K562 treated with DMSO at 1 percent for 4 hours (cell line): ENCODE results near the gene MARCHF4. TPM values are rescaled to one million over a fixed set of nuclear protein-coding genes. Genes with fewer than 3 reads are reported as not detected.

Source experiments
- total RNA-seq: library from RNA; unstranded; fragments of 300-600 nt; gene quantifications from 2 replicates; pipeline ENCODE4 v1.2.3, GENCODE V29; 2022; ENCODE audit not compliant: insufficient read depth

The MARCHF4 gene
- total RNA-seq, result not detected in 2 replicates

DNA sequence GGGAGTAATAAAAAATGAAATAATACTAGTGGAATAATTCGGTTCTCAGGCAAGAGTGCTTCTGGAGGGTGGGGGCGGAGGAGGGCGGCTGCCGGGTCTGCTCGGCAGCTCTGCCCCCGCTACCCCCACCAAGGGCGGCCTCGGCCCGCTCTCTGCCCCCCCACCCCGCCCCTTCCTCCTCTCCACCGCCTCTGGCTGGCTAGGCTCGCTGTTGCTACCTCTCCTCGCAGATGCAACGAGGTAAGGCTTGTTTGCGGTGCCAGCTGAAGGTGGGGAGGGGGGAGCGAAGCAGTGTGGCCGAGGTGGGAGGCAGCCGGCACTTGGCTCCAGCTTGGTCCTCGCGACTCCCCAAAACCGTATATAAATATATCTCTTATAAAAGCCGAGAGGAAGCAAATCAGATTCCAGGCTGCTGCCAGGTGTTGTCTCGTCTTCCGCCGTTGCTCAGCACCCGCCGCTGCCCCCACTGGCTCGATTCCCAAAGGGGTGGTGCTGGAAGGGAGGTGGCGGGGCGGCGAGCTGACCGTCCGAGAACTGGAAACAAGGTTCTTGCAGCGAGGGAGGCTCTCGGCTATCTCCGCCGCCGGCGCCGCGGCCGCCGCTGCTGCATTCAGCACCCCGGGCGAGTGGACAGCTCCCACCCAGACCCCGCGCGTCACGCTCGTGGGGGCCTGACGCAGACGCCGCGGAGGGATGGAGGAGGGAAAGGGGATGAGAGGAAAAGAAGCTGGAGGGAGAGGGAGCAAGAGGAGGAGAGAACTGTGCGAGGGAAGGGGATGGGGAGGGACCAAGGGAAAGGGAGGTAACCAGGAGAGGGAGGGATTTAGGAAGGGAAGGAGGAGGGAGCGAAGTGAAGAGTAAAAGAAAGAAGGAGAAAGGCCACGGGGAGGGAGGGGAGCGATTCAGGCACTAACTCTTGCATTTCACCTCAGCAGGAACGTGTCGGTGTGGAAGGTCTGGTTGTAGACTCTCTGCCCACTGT is at the start of gene MARCHF4:
MARCHF4 (minus strand) TSS at position 763 of the 982 bp plus-strand sequence. CDS start 2,223 bp downstream, outside the sequence.

GRCh38 chr2:216412022-216412999 is 40.0 kb upstream of the MARCHF4 start, which contains the start of gene SMARCAL1:
SMARCAL1 (plus strand) TSS chr2:216412484; CDS start chr2:216414705, 2,221 bp downstream.

Other genes starting within 250 kb of the MARCHF4 start
- gene SMARCAL1, start 40.0 kb upstream of the MARCHF4 start, total RNA-seq, result 8.2 and 11.3 TPM in 2 replicates
- gene RPL37A, start 126.4 kb upstream of the MARCHF4 start, total RNA-seq, result 4,473 and 4,580 TPM in 2 replicates